K562 (cell line): ENCODE measurements around the gene ARID3C. TPM values are rescaled to one million over a fixed set of nuclear protein-coding genes. Genes with fewer than 3 reads are reported as not detected.
A peak's percentile ranks its signal among the peaks of the same experiment; 100 is the strongest.

Experiments
- ASH1L ChIP-seq: fragments of 450-650 bp; IDR thresholded peaks from 2 replicates; pipeline ENCODE4 v1.6.1; 2018; ENCODE audit warnings: borderline replicate concordance, mild to moderate bottlenecking, low read depth; ENCODE audit not compliant: partially characterized antibody
- BCOR ChIP-seq: fragments of 450-650 bp; IDR thresholded peaks from 2 replicates; pipeline ENCODE4 v1.6.1; 2016
- CEBPG ChIP-seq, 3 experiments: fragments of 200-800 bp in 1 of 3; sonication (Bioruptor generic) in 1 of 3; sonication (generic) in 1 of 3; formaldehyde crosslinking in 1 of 3; IDR thresholded peaks in 2 of 3; conservative IDR thresholded peaks in 1 of 3; 2 replicates each; pipeline versions ENCODE4 v1.6.1 to v1.8.0; 2016 to 2022; ENCODE audit warnings: missing compliant biosample characterization in 2 of 3, missing genetic modification characterization in 2 of 3, mild to moderate bottlenecking in 1 of 3, missing genetic modification reagents in 1 of 3
- CHD2 ChIP-seq: IDR thresholded peaks from 2 replicates; pipeline ENCODE4 v1.6.1; 2011; ENCODE audit warnings: low read depth, low read length
- COPS2 ChIP-seq: fragments of 450-650 bp; conservative IDR thresholded peaks from 2 replicates; pipeline ENCODE4 v1.6.1; 2016; ENCODE audit warnings: mild to moderate bottlenecking, moderate library complexity
- ESRRB ChIP-seq: fragments of 250-450 bp; sonication (Bioruptor Pico); IDR thresholded peaks from 2 replicates; pipeline ENCODE4 v1.5.0; 2020; ENCODE audit warnings: mild to moderate bottlenecking, moderate library complexity, borderline replicate concordance
- FOXK1 ChIP-seq: sonication (generic); formaldehyde crosslinking; IDR thresholded peaks from 2 replicates; pipeline ENCODE4 v1.8.0; 2022; ENCODE audit warnings: missing genetic modification reagents, mild to moderate bottlenecking, borderline replicate concordance
- HMG20A ChIP-seq: fragments of 450-650 bp; formaldehyde crosslinking; conservative IDR thresholded peaks from 2 replicates; pipeline ENCODE4 v1.4.0; 2020; ENCODE audit warnings: mild to moderate bottlenecking, mixed read lengths
- KDM5B ChIP-seq: fragments of 200-600 bp; sonication (generic); IDR thresholded peaks from 2 replicates; pipeline ENCODE4 v1.6.1; 2012; ENCODE audit warnings: low read depth, mild to moderate bottlenecking, moderate library complexity, low read length, control low read depth, inconsistent platforms; ENCODE audit not compliant: insufficient replicate concordance
- KLF1 ChIP-seq: fragments of 450-650 bp; IDR thresholded peaks from 2 replicates; pipeline ENCODE4 v1.6.1; 2016; ENCODE audit warnings: missing genetic modification characterization, missing compliant biosample characterization
- MCM5 ChIP-seq: fragments of 450-650 bp; IDR thresholded peaks from 2 replicates; pipeline ENCODE4 v1.6.1; 2016; ENCODE audit warnings: low read depth
- MYC ChIP-seq, 2 experiments: fragments of 250-450 bp in 1 of 2; sonication (Bioruptor Pico) in 1 of 2; IDR thresholded peaks; 2 replicates each; pipeline versions ENCODE4 v1.5.1 to v1.6.1; 2012 to 2021; ENCODE audit warnings: low read depth in 2 of 2, borderline replicate concordance in 1 of 2, improper control_type of control experiment in 1 of 2, low read length in 1 of 2, mild to moderate bottlenecking in 1 of 2, moderate library complexity in 1 of 2
- NFE2 ChIP-seq: IDR thresholded peaks from 2 replicates; pipeline ENCODE4 v1.6.1; 2014; ENCODE audit warnings: antibody characterized with exemption, low read depth
- RBM14 ChIP-seq: fragments of 200-400 bp; formaldehyde crosslinking; IDR thresholded peaks from 2 replicates; pipeline ENCODE4 v1.6.1; 2018; ENCODE audit warnings: low read depth, mild to moderate bottlenecking, low read length, moderate library complexity, borderline replicate concordance; ENCODE audit not compliant: insufficient read depth
- RNF219 ChIP-seq: fragments of 250-450 bp; sonication (Bioruptor Pico); IDR thresholded peaks from 2 replicates; pipeline ENCODE4 v1.5.0; 2022; ENCODE audit warnings: mild to moderate bottlenecking
- SAFB2 ChIP-seq: fragments of 200-400 bp; formaldehyde crosslinking; IDR thresholded peaks from 2 replicates; pipeline ENCODE4 v1.6.1; 2018; ENCODE audit warnings: borderline replicate concordance, low read length, low read depth, moderate library complexity; ENCODE audit not compliant: severe bottlenecking
- SMAD4 ChIP-seq: fragments of 250-450 bp; sonication (Bioruptor Pico); conservative IDR thresholded peaks from 2 replicates; pipeline ENCODE4 v1.8.0; 2021; ENCODE audit warnings: inconsistent platforms, mild to moderate bottlenecking, moderate library complexity
- SRF ChIP-seq, 2 experiments: fragments of 250-450, 450-650 bp in 1 of 2; sonication (Bioruptor Pico) in 1 of 2; sonication (generic) in 1 of 2; formaldehyde crosslinking; IDR thresholded peaks; 2 replicates each; pipeline versions ENCODE4 v1.5.0 to v1.5.1; 2020 to 2022; ENCODE audit warnings: mild to moderate bottlenecking in 1 of 2, missing genetic modification reagents in 1 of 2
- ZBTB2 ChIP-seq: fragments of 450-650 bp; IDR thresholded peaks from 2 replicates; pipeline ENCODE4 v1.6.1; 2016; ENCODE audit warnings: antibody characterized with exemption
- ZEB2 ChIP-seq: fragments of 450-650 bp; IDR thresholded peaks from 2 replicates; pipeline ENCODE4 v1.6.1; 2016
- ZNF143 ChIP-seq: sonication (generic); formaldehyde crosslinking; IDR thresholded peaks from 2 replicates; pipeline ENCODE4 v1.9.0; 2022; ENCODE audit warnings: mild to moderate bottlenecking, missing genetic modification reagents
- ZNF551 ChIP-seq: fragments of 250-450 bp; sonication (Bioruptor Pico); IDR thresholded peaks from 2 replicates; pipeline ENCODE4 v1.5.0; 2021; ENCODE audit warnings: mild to moderate bottlenecking, moderate library complexity
- polyA plus RNA-seq, 8 experiments: library from polyadenylated mRNA; depleted of rRNA in 4 of 8; stranded (reverse) in 5 of 8; unstranded in 3 of 8; fragments of >200 nt; fragmentation: Nextera tagmentation in 2 of 8; fragmentation: Illumina TruSeq in 1 of 8; extraction: Ambion mirVana in 2 of 8; extraction: Trizol in 1 of 8; gene quantifications; 2 replicates each; pipeline versions ENCODE4 v1.2.1 to v1.2.3, GENCODE V29; 2011 to 2014; ENCODE audit warnings: inconsistent platforms in 1 of 8, missing spikeins in 1 of 8
- total RNA-seq, 7 experiments: library from RNA; depleted of rRNA in 6 of 7; stranded (reverse); fragments of >200 nt in 6 of 7; fragmentation: Illumina TruSeq in 2 of 7; extraction: Trizol in 2 of 7; gene quantifications; 2 replicates each; pipeline versions ENCODE4 v1.2.1 to v1.2.3, GENCODE V29; 2011 to 2021; ENCODE audit warnings: low replicate concordance in 1 of 7
- TF ChIP-seq, protein P1 (sequence below): fragments of 450-650 bp; formaldehyde crosslinking; IDR thresholded peaks from 2 replicates; pipeline ENCODE4 v1.4.0; 2020; ENCODE audit warnings: mild to moderate bottlenecking, moderate library complexity

Gene ARID3C
- total and polyA plus RNA-seq, 9 of the 15 experiments (the other 6 are each of a cell fraction or from before 2014, with no cell fraction given), result not detected

DNA sequence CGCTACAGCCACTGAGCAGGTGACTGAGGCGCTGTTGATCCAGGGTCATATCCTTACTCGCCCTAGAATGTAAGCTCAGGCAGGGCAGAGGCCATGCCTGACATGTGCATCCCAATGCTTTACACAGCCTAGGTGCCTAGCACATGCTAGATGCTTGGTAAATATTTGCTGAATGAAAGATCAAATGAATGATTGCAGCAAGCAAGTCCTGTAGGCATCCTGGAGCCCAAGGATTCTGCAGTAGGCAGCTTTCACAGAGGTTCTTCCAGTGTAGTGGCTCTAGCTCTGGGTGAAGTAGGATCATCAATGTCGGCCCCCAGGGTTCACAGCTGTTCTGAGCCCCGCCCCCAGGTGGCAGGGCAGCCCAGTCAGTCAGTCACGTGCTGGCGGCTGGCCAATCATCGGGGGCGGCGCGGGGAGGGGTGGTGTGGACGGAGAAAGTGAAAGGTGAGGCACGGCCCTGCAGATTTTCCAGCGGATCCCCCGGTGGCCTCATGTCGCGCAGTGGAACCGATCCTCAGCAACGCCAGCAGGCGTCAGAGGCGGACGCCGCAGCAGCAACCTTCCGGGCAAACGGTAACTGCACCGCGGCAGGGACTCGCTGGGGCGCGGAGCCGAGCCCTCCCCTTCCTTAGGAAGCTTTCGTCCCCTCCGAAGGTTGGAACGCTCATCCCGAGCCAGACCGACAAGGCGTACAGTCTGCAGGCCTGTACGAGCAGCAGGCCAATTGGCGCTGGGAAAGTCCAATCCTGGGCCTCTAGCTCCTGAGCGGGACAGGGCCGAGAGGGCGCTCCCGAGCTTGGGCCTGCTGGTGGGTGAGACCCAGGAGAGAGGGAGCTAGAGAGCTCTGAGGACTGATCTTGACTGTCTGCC, 17.6 kb upstream of the ARID3C start, which contains the start of gene GALT (continued):
- no peak for TF ChIP-seq RNF219 (CRISPR knock-in tag)
- no peak for TF ChIP-seq KLF1 (tag)
- TF ChIP-seq FOXK1 (CRISPR knock-in tag), result no peak
- TF ChIP-seq, protein P1, sequence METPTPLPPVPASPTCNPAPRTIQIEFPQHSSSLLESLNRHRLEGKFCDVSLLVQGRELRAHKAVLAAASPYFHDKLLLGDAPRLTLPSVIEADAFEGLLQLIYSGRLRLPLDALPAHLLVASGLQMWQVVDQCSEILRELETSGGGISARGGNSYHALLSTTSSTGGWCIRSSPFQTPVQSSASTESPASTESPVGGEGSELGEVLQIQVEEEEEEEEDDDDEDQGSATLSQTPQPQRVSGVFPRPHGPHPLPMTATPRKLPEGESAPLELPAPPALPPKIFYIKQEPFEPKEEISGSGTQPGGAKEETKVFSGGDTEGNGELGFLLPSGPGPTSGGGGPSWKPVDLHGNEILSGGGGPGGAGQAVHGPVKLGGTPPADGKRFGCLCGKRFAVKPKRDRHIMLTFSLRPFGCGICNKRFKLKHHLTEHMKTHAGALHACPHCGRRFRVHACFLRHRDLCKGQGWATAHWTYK, result 0 out of 2 replicates have a peak, but pooled peaks have one; percentile 72
- TF ChIP-seq ZNF551 (CRISPR knock-in tag), result no peak
- peak; percentile 48; the same call in 1 of the 2 replicates for TF ChIP-seq BCOR
- TF ChIP-seq SRF (CRISPR knock-in tag; IDR thresholded peaks at IDR 0.05), result no peak
- no peak for TF ChIP-seq RBM14
- TF ChIP-seq SMAD4 (CRISPR knock-in tag), result 0 out of 2 replicates have a peak, but pooled peaks have one; percentile 12
- TF ChIP-seq ASH1L, result no peak
- peak; percentile 55; the same call in 1 of the 2 replicates for TF ChIP-seq CHD2
- TF ChIP-seq HMG20A (CRISPR knock-in tag), result no peak
- TF ChIP-seq MCM5, result no peak
- TF ChIP-seq COPS2, result no peak
- peak; percentile 70 for TF ChIP-seq MYC (IDR thresholded peaks at IDR 0.05; ENCODE audit: low read depth, low read length)
- no peak for TF ChIP-seq MYC (CRISPR knock-in tag; IDR thresholded peaks at IDR 0.05; ENCODE audit: borderline replicate concordance, low read depth)
- TF ChIP-seq ZEB2, result no peak
- no peak for TF ChIP-seq NFE2
- TF ChIP-seq ZBTB2, result no peak
- no peak for TF ChIP-seq ESRRB (CRISPR knock-in tag)
- TF ChIP-seq ZNF143, result no peak
- TF ChIP-seq KDM5B, result no peak
- TF ChIP-seq CEBPG (CRISPR knock-in tag; IDR thresholded peaks at IDR 0.05), result no peak
- no peak for TF ChIP-seq CEBPG (tag; conservative IDR thresholded peaks at IDR 0.05 in 1 of 2, IDR thresholded peaks at IDR 0.05 in 1 of 2)
- no peak for TF ChIP-seq SAFB2
